Neural cell (in vitro differentiated cells): ENCODE results near the gene GPC5.

ENCODE experiments used
- EZH2 ChIP-seq: fragments of 200-600, 300-800 bp; shearing (Covaris generic), sonication (generic); IDR thresholded peaks from 2 replicates; pipeline ENCODE4 v1.6.1; 2014; ENCODE audit warnings: antibody characterized with exemption, low read length, borderline replicate concordance, mild to moderate bottlenecking; ENCODE audit not compliant: insufficient read depth, poor library complexity, severe bottlenecking
- POLR2AphosphoS5 ChIP-seq: IDR thresholded peaks from 2 replicates; pipeline ENCODE4 v1.6.1; 2012
- SMC3 ChIP-seq: fragments of 450-650 bp; conservative IDR thresholded peaks from 2 replicates; pipeline ENCODE4 v1.6.1; 2014; ENCODE audit warnings: antibody characterized with exemption, mild to moderate bottlenecking, moderate library complexity; ENCODE audit not compliant: poor library complexity
- TAF1 ChIP-seq: IDR thresholded peaks from 2 replicates; pipeline ENCODE4 v1.6.1; 2012; ENCODE audit warnings: low read depth
- TF ChIP-seq, protein P1 (sequence below): fragments of 450-650 bp; IDR thresholded peaks from 2 replicates; pipeline ENCODE4 v1.5.1; 2014; ENCODE audit warnings: antibody characterized with exemption, mild to moderate bottlenecking, moderate library complexity; ENCODE audit not compliant: poor library complexity, severe bottlenecking

- TF ChIP-seq TAF1 (no peak), SMC3 (no peak), POLR2AphosphoS5 (no peak), EZH2 (no peak)
- TF ChIP-seq, protein P1, sequence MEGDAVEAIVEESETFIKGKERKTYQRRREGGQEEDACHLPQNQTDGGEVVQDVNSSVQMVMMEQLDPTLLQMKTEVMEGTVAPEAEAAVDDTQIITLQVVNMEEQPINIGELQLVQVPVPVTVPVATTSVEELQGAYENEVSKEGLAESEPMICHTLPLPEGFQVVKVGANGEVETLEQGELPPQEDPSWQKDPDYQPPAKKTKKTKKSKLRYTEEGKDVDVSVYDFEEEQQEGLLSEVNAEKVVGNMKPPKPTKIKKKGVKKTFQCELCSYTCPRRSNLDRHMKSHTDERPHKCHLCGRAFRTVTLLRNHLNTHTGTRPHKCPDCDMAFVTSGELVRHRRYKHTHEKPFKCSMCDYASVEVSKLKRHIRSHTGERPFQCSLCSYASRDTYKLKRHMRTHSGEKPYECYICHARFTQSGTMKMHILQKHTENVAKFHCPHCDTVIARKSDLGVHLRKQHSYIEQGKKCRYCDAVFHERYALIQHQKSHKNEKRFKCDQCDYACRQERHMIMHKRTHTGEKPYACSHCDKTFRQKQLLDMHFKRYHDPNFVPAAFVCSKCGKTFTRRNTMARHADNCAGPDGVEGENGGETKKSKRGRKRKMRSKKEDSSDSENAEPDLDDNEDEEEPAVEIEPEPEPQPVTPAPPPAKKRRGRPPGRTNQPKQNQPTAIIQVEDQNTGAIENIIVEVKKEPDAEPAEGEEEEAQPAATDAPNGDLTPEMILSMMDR: no peak
These were observed 964.3 kb downstream of the GPC5 start for GRCh38 chr13:92362717-92363116.
